HG03460 (cell line): ENCODE results near the gene TPI1.
"Not testable (repeated sequence)": the region's sequence is repeated elsewhere in the genome, so short reads cannot be mapped to it uniquely, and the experiment has no call there.

Experiments
- ATAC-seq: cut with Tn5 transposase; IDR thresholded peaks from one replicate; pipeline ENCODE4 v1.9.1; 2021; ENCODE audit not compliant: unreplicated experiment

Gene TPI1

GRCh38 chr12:6846316-6846869 is 20.9 kb upstream of the TPI1 start:
- ATAC-seq = no peak

GRCh38 chr12:6847676-6848075 is 19.7 kb upstream of the TPI1 start:
- ATAC-seq = no peak

GRCh38 chr12:6849427-6849826 is 17.9 kb upstream of the TPI1 start:
- ATAC-seq = no peak

- ATAC-seq = no peak
These were observed 17.3 kb upstream of the TPI1 start for GRCh38 chr12:6849976-6850560.

GRCh38 chr12:6850796-6851152 is 16.6 kb upstream of the TPI1 start:
- ATAC-seq = no peak

- peak; percentile 52 for ATAC-seq
These were observed 16.0 kb upstream of the TPI1 start, which contains the start of gene CDCA3 for GRCh38 chr12:6851153-6851920. Gene CDCA3, minus strand, starts transcription at chr12:6851286. Its CDS starts 334 bp downstream, at chr12:6850952.

- ATAC-seq = peak; percentile 69
These were observed 15.2 kb upstream of the TPI1 start, which contains the start of gene USP5 for GRCh38 chr12:6851921-6852650. Gene USP5, plus strand, starts transcription at chr12:6852150. Its CDS starts 30 bp downstream, at chr12:6852180.

GRCh38 chr12:6852651-6853354 is 14.5 kb upstream of the TPI1 start:
- ATAC-seq = no peak

GRCh38 chr12:6853626-6854025 is 13.7 kb upstream of the TPI1 start:
- ATAC-seq = no peak

GRCh38 chr12:6854036-6854435 is 13.3 kb upstream of the TPI1 start:
- no peak for ATAC-seq

- ATAC-seq = no peak
These were observed 12.0 kb upstream of the TPI1 start for GRCh38 chr12:6855322-6855721.

GRCh38 chr12:6858799-6859198 is 8.5 kb upstream of the TPI1 start:
- no peak for ATAC-seq

GRCh38 chr12:6860116-6860515 is 7.2 kb upstream of the TPI1 start:
- ATAC-seq = no peak

GRCh38 chr12:6860942-6861341 is 6.4 kb upstream of the TPI1 start:
- ATAC-seq = no peak

- ATAC-seq = no peak
These were observed 5.9 kb upstream of the TPI1 start for GRCh38 chr12:6861391-6861790.

- no peak for ATAC-seq
These were observed 4.3 kb upstream of the TPI1 start for GRCh38 chr12:6863033-6863432.

GRCh38 chr12:6863586-6864321 is 3.6 kb upstream of the TPI1 start:
- ATAC-seq = no peak

- not testable (repeated sequence) for ATAC-seq
These were observed 2.0 kb upstream of the TPI1 start for GRCh38 chr12:6865307-6865706.

- ATAC-seq = no peak
These were observed 990 bp upstream of the TPI1 start for GRCh38 chr12:6866163-6866919.
